Left ventricle myocardium superior (tissue), 1 donor: Measurements from ENCODE around the gene HNRNPDL. TPM values are rescaled to one million over a fixed set of nuclear protein-coding genes. Genes with fewer than 3 reads are reported as not detected.
"Not testable (repeated sequence)": the region's sequence is repeated elsewhere in the genome, so short reads cannot be mapped to it uniquely, and the experiment has no call there.

Experiments
- ATAC-seq: fragments of 200-7000 bp; cut with Tn5 transposase; one replicate; pipeline ENCODE4 v1.9.1; 2020; ENCODE audit warnings: mild to moderate bottlenecking, moderate library complexity
- DNase-seq: peaks from one replicate; pipeline ENCODE4 v3.0.0-alpha.2; 2020
- intact Hi-C: fragments of 100-400 bp; cut with micrococcal nuclease; formaldehyde crosslinking; loops from one replicate; pipeline ENCODE4 v1.11.0; 2022
- long read RNA-seq: library from polyadenylated mRNA; unstranded; transcript quantifications from one replicate; pipeline ENCODE4 v2.0.0, GENCODE V29; 2021
- total RNA-seq: library from RNA; stranded (reverse); fragmentation: NEBNext Ultra II Directional; extraction: Animal tissue kit (Norgen Biotek cat#: 25700); gene quantifications from one replicate; pipeline ENCODE4 v1.2.1, GENCODE V29; 2021
- donor health status: DM: no; HTN: yes; CAD: no; lungs with severe emphysema.

The HNRNPDL gene
- total RNA-seq, result 120 TPM
- long read RNA-seq, transcript HNRNPDL-201 (8 exons, 3,781 nt), result major isoform, 113 of 181 reads
- long read RNA-seq, transcript HNRNPDL-202 (9 exons, 1,402 nt), result minor isoform, 7 of 181 reads
- long read RNA-seq, transcript HNRNPDL-204 (7 exons, 2,404 nt), result minor isoform, 40 of 181 reads
- long read RNA-seq, partial matches to known transcripts, result 14 of 181 reads
- long read RNA-seq, other reads (novel, unspliced or antisense), result 4 of 181 reads

- intact Hi-C loops, result no loop called here
- ATAC-seq, result peak; percentile 87
These were observed at the start of gene HNRNPDL, which contains the start of gene ENOPH1 for GRCh38 chr4:82430193-82430963. HNRNPDL (minus strand) TSS chr4:82430462; CDS start chr4:82429690, 772 bp downstream. ENOPH1 (plus strand) TSS chr4:82430590; CDS start chr4:82430830, 240 bp downstream.

GRCh38 chr4:82479562-82479961 is 49.3 kb upstream of the HNRNPDL start:
- DNase-seq (no peak), ATAC-seq (no peak)
- intact Hi-C loops, result no loop called here

More at GRCh38 chr4:82430193-82430963, at the start of gene HNRNPDL, which contains the start of gene ENOPH1:
- DNase-seq, result peak; percentile 98

- DNase-seq, ATAC-seq, intact Hi-C loops: not testable (repeated sequence)
These were observed 47.2 kb upstream of the HNRNPDL start for GRCh38 chr4:82477469-82477868.

- DNase-seq, intact Hi-C loops, ATAC-seq: not testable (repeated sequence)
These were observed 45.7 kb upstream of the HNRNPDL start for GRCh38 chr4:82475931-82476330.

- DNase-seq (no peak), ATAC-seq (no peak)
- intact Hi-C loops, result no loop called here
These were observed 43.4 kb upstream of the HNRNPDL start for GRCh38 chr4:82473621-82474164.

GRCh38 chr4:82473080-82473479 is 42.8 kb upstream of the HNRNPDL start:
- ATAC-seq, intact Hi-C loops, DNase-seq: not testable (repeated sequence)

- intact Hi-C loops, result loop anchor here (10.0 kb wide), 2 partner anchors 265 to 795 kb away; no protein-coding TSS in a partner anchor
- DNase-seq, result no peak
- ATAC-seq, result peak; percentile 75
These were observed 39.6 kb upstream of the HNRNPDL start for GRCh38 chr4:82469791-82470345.

- ATAC-seq, result no peak
- intact Hi-C loops, result loop anchor here (10.0 kb wide), 2 partner anchors 267 to 797 kb away; no protein-coding TSS in a partner anchor
- no peak for DNase-seq
These were observed 37.2 kb upstream of the HNRNPDL start for GRCh38 chr4:82467471-82467870.

GRCh38 chr4:82463221-82463620 is 33.0 kb upstream of the HNRNPDL start:
- intact Hi-C loops, result loop anchor here (10.0 kb wide), 2 partner anchors 272 to 802 kb away; no protein-coding TSS in a partner anchor
- DNase-seq, result no peak
- no peak for ATAC-seq

GRCh38 chr4:82462415-82462831 is 32.2 kb upstream of the HNRNPDL start:
- peak; percentile 91 for ATAC-seq
- intact Hi-C loops, result loop anchor here (10.0 kb wide), 2 partner anchors 272 to 802 kb away; no protein-coding TSS in a partner anchor
- DNase-seq, result peak; percentile 85

GRCh38 chr4:82461710-82462109 is 31.4 kb upstream of the HNRNPDL start:
- DNase-seq (no peak), ATAC-seq (no peak)
- intact Hi-C loops, result loop anchor here (10.0 kb wide), 2 partner anchors 273 to 803 kb away; no protein-coding TSS in a partner anchor

- intact Hi-C loops, result no loop called here
- DNase-seq (no peak), ATAC-seq (no peak)
These were observed 28.5 kb upstream of the HNRNPDL start for GRCh38 chr4:82458729-82459128.

- intact Hi-C loops, result no loop called here
- DNase-seq (no peak), ATAC-seq (no peak)
These were observed 27.0 kb upstream of the HNRNPDL start for GRCh38 chr4:82457266-82457665.

- ATAC-seq, result no peak
- intact Hi-C loops, result no loop called here
- DNase-seq, result no peak
These were observed 21.8 kb upstream of the HNRNPDL start for GRCh38 chr4:82452026-82452425.

GRCh38 chr4:82450966-82451755 is 20.9 kb upstream of the HNRNPDL start:
- no peak for DNase-seq
- no peak for ATAC-seq
- intact Hi-C loops, result no loop called here

- intact Hi-C loops, result no loop called here
- no peak for ATAC-seq
- no peak for DNase-seq
These were observed 17.6 kb upstream of the HNRNPDL start for GRCh38 chr4:82447886-82448285.

- intact Hi-C loops, result no loop called here
- ATAC-seq (no peak), DNase-seq (no peak)
These were observed 8.8 kb upstream of the HNRNPDL start for GRCh38 chr4:82439088-82439487.

- ATAC-seq (no peak), DNase-seq (no peak)
- intact Hi-C loops, result no loop called here
These were observed 7.2 kb upstream of the HNRNPDL start for GRCh38 chr4:82437285-82438005.
